GM23248 (cell line): ENCODE measurements around the gene MINDY3.

Experiments
- EZH2 ChIP-seq: fragments of 200-600 bp; sonication (generic); IDR thresholded peaks from 2 replicates; pipeline ENCODE4 v1.6.1; 2018; ENCODE audit warnings: antibody characterized with exemption, mild to moderate bottlenecking; ENCODE audit not compliant: insufficient read depth, poor library complexity, severe bottlenecking
- EZH2phosphoT487 ChIP-seq: fragments of 200-600 bp; sonication (generic); IDR thresholded peaks from 2 replicates; pipeline ENCODE4 v1.6.1; 2018; ENCODE audit warnings: antibody characterized with exemption, moderate library complexity, mild to moderate bottlenecking, low read depth; ENCODE audit not compliant: insufficient read depth

DNA sequence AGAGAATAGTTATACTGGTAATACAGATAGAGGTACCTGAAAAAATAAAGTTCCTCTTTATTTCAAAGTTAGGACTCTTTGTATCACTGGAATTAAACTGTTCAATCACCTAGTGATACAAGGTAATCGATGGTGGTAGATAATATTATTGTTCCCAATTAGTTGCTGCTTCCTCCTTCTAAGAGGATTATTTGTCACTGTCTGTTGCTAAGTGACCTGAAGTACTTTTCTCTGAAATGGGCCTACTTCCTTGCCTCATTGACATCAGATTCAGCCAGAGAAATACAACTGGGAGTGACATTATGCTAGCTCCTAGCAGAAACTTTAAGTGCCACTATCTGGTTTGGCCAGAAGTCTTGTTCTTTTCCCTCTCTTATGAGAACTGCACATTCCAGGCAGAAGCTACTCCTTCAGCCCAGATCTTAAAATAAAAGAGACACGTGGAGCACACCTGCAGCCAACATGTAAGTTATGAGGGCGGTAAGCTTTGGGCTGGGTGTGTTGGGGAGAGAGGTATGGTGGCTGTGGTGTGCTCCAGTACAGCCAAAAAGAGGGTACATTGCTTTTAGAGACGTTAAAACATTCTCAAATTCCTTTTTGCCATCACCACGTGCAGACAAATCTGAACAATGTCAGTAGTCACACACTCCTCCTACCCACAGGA is 54.8 kb downstream of the MINDY3 start:
- TF ChIP-seq EZH2 (no peak), EZH2phosphoT487 (no peak)
